Measurements from ENCODE around the gene KLHDC9.

KLHDC9 gene

DNA sequence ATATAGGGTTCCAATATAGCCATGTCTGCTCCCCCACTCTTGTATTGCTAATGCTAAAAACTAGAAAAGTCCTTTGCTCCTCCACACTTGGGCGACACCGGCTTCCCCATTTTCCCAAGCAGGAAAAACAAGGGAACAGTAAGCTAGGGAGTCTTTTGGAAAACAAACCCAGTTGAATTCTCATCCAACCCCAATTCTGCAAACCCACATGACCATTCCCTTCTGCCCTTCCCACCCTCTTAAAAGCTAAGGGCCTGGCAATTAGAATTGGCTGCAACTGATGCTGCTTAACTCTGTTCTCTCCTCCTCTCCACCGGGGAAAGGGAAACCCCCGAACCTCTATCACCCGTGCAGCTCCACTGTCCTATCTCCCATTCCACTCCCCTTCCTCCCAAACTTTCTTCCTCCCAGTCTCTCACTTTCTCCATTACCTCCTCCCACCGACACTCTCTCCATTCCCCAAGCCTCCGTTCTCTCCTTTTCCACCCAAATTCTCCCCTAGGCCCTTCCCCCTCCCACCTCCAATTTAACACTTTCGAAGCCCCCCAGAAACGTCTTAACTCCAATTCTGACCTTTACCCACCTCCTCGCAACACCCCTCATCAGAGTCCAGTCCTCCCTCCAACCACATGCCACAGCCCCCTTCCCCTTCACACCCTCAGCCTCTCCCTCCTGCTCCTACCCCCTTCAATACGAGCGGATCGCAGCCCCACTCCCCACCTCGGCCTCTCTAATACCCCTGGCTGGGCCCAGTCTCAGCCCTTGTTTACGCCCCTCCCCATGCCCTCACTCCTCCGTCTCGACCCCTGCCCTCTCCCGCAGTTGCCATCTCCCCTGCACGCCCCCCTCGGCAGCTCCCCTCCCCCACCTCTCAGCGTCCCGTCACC lies 33.6 kb downstream of the KLHDC9 start:
- Mint-ChIP-seq H3K4me3 (no peak overlapping the region), H3K36me3 (ENCODE audit: insufficient read depth) (peaks cover 16% of the 10 kb centered on the region), H3K27ac (ENCODE audit: low read depth) (no peak overlapping the region), H3K27me3 (no peaks in the 10 kb centered on the region), H3K4me1 (peaks cover 40% of the 10 kb centered on the region), H3K9me3 (no peaks in the 10 kb centered on the region)
- ATAC-seq (replicated peaks; ENCODE audit: extremely low read depth, poor library complexity, severe bottlenecking) (peak; percentile 4), DNase-seq (ENCODE audit: low spot score in 2 of 2) (no peak)

DNA sequence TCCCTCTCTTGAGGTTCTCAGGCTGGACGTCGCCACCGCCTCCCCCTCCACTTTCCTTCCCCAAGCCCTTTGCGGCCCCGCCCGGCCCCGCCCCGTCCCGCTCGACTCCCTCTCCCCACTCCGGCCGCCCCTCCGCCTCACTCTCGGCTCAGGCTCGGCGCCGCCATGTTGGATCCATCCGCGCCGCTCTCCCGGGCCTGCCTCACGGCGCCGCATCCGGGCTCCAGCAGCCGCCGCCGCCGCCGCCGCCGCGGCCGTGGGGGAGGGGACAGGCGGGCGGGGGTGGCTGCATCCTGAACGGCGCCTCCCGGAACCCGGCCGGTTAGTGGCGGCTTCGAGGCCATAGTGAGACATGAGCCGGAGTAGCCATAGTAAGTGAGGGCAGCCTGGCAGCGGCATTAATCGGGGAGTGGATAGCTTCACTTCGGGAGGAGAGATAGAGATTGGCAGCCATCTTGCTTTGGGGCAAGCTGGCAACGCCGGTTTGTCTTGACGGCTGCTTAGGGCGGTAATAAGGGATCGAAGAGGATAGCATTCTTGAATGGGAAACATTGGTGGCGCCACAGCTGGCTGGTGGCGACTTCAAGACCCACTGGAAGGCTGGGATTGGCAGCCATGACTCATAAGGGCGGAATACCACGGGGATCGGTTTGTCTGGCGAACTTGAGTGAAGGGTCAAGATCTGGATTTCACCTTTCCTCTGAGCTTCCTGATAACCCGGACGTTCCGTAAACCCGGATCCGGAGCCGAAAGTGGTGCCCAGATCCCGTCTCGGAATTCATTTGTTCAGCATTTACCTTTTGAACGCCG lies 34.5 kb downstream of the KLHDC9 start, which contains the start of gene DEDD:
TSS of gene DEDD (minus strand) at position 258 of the 810 bp plus-strand sequence. CDS start 8,205 bp downstream, outside the sequence.
- peak; percentile 97 for ATAC-seq (replicated peaks; ENCODE audit: extremely low read depth, poor library complexity, severe bottlenecking)
- H3K27me3 Mint-ChIP-seq = no peaks in the 10 kb centered on the region
- H3K4me1 Mint-ChIP-seq = peaks cover 32% of the 10 kb centered on the region
- H3K9me3 Mint-ChIP-seq = no peaks in the 10 kb centered on the region
- DNase-seq (ENCODE audit: low spot score in 2 of 2) = peak; percentile 75 to 84
- peaks cover 12% of the 10 kb centered on the region for H3K36me3 Mint-ChIP-seq (ENCODE audit: insufficient read depth)
- no peak within 1 kb of the TSS for H3K27ac Mint-ChIP-seq (ENCODE audit: low read depth)
- H3K4me3 Mint-ChIP-seq = no peak within 1 kb of the TSS

DNA sequence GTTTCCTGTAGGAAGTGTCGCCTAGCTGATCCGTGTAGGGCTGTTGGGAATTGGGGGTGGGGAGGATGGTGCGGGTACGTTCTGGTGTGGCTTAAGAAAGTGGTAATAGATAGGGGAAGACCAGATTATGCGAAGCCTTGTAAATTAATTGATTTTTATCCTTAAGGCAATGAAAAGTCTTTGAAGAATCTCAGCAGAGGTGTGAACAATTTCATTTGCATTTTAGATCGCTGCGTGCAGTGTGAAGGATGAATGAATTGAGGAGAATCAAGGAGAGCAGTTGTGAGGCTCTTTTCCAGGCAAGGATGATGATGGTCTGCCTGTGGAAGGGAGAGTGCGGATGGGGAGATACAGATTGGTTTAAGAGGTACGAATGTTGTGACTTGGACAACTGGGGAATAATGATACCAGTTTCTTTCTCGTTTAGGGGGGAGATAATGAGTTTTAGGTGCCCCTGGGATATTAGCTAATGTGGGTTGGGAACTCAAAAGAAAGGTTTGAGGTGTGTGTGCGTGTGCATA lies 35.1 kb downstream of the KLHDC9 start:
- no peak for ATAC-seq (replicated peaks; ENCODE audit: extremely low read depth, poor library complexity, severe bottlenecking)
- no peak overlapping the region for H3K4me3 Mint-ChIP-seq
- no peak overlapping the region for H3K27ac Mint-ChIP-seq (ENCODE audit: low read depth)
- no peak for DNase-seq (ENCODE audit: low spot score in 2 of 2)
- no peaks in the 10 kb centered on the region for H3K27me3 Mint-ChIP-seq
- peaks cover 9% of the 10 kb centered on the region for H3K36me3 Mint-ChIP-seq (ENCODE audit: insufficient read depth)
- no peaks in the 10 kb centered on the region for H3K9me3 Mint-ChIP-seq
- peaks cover 25% of the 10 kb centered on the region for H3K4me1 Mint-ChIP-seq

DNA sequence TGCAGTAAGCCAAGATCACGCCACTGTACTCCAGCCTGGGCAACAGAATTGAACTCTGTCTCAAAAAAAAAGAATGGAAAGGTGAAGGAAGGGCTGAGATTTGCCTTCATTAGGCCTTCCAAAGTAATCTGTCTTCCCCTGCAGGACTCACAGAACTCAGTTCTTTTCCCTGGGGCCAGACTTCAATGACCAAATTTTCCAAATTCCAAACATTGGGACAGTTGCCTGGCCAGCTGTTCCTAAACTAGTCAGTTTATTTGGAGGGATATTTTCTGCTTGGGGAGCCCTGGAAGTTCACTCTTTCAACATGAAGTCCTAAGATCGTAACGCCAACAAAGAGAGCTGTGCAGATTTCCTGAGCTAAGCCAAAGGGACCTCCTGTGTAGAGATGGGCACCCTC lies 39.7 kb downstream of the KLHDC9 start:
- Mint-ChIP-seq H3K27me3 (no peaks in the 10 kb centered on the region), H3K4me1 (no peaks in the 10 kb centered on the region), H3K4me3 (no peak overlapping the region), H3K9me3 (no peaks in the 10 kb centered on the region), H3K36me3 (ENCODE audit: insufficient read depth) (peaks cover 3% of the 10 kb centered on the region), H3K27ac (ENCODE audit: low read depth) (no peak overlapping the region)
- ATAC-seq (replicated peaks; ENCODE audit: extremely low read depth, poor library complexity, severe bottlenecking) = no peak
- no peak for DNase-seq (ENCODE audit: low spot score in 2 of 2)

DNA sequence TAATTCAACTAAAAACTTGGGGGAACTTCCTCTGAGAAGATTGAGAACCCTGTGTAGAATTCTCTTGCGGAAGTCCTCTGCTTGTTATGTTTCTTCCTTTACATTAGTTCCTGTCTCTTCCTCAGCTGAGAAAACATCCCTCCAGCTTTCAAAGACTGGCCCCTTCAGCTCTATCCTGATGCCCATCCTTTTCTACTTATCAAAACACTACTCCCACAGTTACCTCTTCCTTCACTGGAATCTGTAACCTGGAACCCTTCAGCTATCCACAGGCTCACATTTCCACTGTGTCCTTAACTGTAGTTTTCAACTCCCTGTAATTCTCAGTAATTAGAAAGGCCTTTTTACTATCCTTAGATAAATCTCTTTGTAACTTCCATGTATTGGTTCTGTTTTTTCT lies 40.3 kb downstream of the KLHDC9 start:
- Mint-ChIP-seq H3K4me1 (no peaks in the 10 kb centered on the region), H3K27ac (ENCODE audit: low read depth) (no peak overlapping the region), H3K27me3 (no peaks in the 10 kb centered on the region), H3K36me3 (ENCODE audit: insufficient read depth) (peaks cover 3% of the 10 kb centered on the region), H3K4me3 (no peak overlapping the region), H3K9me3 (no peaks in the 10 kb centered on the region)
- DNase-seq (ENCODE audit: low spot score in 2 of 2) = no peak
- no peak for ATAC-seq (replicated peaks; ENCODE audit: extremely low read depth, poor library complexity, severe bottlenecking)

DNA sequence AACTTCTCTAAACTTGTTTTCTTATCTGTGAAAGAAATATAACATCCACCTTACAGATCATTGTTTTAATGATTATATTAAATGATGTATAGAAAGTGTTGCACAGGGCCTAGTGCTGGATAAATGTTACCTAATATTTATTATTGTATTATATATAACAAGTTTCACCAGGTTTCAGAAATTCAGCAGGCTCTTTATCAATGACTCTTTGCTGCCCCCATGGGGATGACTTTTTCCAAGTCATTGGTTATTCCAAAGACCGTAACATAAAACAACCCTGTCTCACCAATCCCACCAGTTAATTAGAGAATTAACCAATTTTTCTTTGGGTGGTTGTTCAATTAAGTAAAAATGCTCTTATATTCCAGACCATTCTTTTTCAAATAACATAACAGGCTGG lies 41.6 kb downstream of the KLHDC9 start:
- Mint-ChIP-seq H3K36me3 (ENCODE audit: insufficient read depth) (peaks cover 3% of the 10 kb centered on the region), H3K4me3 (no peak overlapping the region), H3K9me3 (no peaks in the 10 kb centered on the region), H3K4me1 (no peaks in the 10 kb centered on the region), H3K27ac (ENCODE audit: low read depth) (no peak overlapping the region), H3K27me3 (no peaks in the 10 kb centered on the region)
- ATAC-seq (replicated peaks; ENCODE audit: extremely low read depth, poor library complexity, severe bottlenecking) (no peak), DNase-seq (ENCODE audit: low spot score in 2 of 2) (no peak)

DNA sequence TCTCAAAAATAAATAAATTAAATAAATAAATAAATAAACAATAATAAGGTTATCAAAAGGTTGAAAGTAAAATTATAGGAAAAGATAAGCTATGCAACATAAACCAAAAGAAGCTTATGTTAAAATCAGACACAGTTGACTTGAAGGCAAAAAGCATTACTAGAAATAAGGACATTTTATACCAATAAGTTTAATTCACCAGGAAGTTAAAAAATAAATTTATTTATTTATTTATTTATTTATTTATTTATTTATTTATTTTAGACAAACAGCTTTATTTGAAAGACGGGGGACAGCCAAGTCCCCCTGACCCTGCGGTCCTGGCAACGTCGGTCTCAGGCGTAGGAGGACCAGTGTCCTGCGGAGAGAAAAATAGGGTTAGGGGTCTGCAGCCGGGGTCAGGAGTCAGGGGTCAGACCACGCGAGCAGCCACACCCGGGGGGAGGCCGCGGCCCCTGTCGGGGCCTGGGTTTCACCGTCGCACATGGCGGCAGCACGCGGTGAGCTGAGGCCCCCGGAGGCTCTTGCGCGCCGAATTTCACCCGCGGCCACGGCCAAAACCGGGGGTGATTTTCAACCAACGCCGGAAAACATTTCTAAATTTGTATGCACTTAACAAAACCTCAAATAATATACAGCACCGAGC lies 42.7 kb downstream of the KLHDC9 start:
- ATAC-seq (replicated peaks; ENCODE audit: extremely low read depth, poor library complexity, severe bottlenecking) (no peak), DNase-seq (ENCODE audit: low spot score in 2 of 2) (no peak)
- no peaks in the 10 kb centered on the region for H3K4me1 Mint-ChIP-seq
- H3K36me3 Mint-ChIP-seq (ENCODE audit: insufficient read depth) = peaks cover 3% of the 10 kb centered on the region
- no peak overlapping the region for H3K4me3 Mint-ChIP-seq
- no peaks in the 10 kb centered on the region for H3K27me3 Mint-ChIP-seq
- no peak overlapping the region for H3K27ac Mint-ChIP-seq (ENCODE audit: low read depth)
- no peaks in the 10 kb centered on the region for H3K9me3 Mint-ChIP-seq

DNA sequence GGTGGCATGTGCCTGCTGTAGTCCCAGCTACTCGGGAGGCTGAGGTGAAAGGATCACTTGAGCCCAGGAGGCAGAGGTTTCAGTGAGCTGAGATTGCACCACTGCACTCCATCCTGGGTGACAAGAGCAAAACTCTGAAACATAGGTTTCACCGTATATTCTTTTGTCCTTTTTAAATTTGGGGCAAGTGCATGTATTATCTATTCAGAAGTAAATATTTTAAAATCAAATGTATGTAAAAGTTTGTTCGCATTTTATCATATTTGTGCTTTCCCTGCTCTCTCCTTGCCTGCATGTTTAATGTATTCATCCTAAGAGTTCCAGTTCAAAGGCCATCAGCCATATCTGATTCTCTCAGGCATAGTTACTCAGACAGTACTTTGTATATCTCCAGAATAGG lies 47.7 kb downstream of the KLHDC9 start:
- no peak overlapping the region for H3K27ac Mint-ChIP-seq (ENCODE audit: low read depth)
- H3K9me3 Mint-ChIP-seq = no peaks in the 10 kb centered on the region
- DNase-seq (ENCODE audit: low spot score in 2 of 2) (no peak), ATAC-seq (replicated peaks; ENCODE audit: extremely low read depth, poor library complexity, severe bottlenecking) (no peak)
- no peak overlapping the region for H3K4me3 Mint-ChIP-seq
- peaks cover 1% of the 10 kb centered on the region for H3K36me3 Mint-ChIP-seq (ENCODE audit: insufficient read depth)
- no peaks in the 10 kb centered on the region for H3K4me1 Mint-ChIP-seq
- no peaks in the 10 kb centered on the region for H3K27me3 Mint-ChIP-seq

All from central memory CD8-positive, alpha-beta T cell (primary cell).